ENCODE data around the gene SV2C. TPM values are rescaled to one million over a fixed set of nuclear protein-coding genes. Genes with fewer than 3 reads are reported as not detected.

Gene SV2C
- total RNA-seq, 4 donors from 2014 or later = 0.16 to 2.6 (median 0.30) TPM

DNA sequence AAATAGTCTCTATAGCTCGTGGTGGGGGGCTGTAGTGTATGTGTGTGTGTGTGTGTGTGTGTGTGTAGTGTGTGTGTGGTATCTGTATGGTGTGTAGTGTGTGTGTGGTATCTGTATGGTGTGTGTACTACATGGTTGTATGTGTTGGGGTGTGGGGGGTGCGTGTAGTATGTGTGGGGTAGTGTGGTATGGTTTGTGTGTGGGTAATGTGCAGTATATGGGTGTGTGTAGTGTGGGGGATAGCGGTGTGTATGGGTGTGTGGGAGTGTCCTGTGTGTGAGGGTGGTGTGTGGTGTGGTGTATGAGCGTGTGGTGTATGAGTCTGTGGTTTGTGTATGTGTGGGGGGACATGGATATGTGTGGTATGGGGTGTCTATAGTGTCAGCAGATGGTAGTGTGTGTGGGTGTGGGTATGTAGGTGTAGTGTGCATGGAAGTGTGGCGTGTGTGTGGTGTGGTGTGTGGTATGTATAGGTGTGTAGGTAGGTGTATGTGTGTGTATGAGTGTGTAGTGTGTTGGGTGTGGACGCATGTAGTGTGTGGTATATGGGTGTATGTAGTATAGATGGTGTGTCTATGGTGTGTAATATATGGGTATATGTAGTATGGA lies 174.1 kb downstream of the SV2C start:
- no peak for DNase-seq
- Histone ChIP-seq H3K36me3 (no peaks in the 10 kb centered on the region), H3K27me3 (no peaks in the 10 kb centered on the region), H3K9me3 (no peaks in the 10 kb centered on the region), H3K27ac (no peak overlapping the region), H3K4me1 (peaks cover 0 to 11% (median 2%) of the 10 kb centered on the region in 4 donors), H3K4me3 (no peak overlapping the region)
- 79 to 94% methylated on average over 3 to 6 of the region's 6 CpGs for WGBS, 2 donors (ENCODE audit: low coverage in 1 of 2)
- TF ChIP-seq, protein P1, sequence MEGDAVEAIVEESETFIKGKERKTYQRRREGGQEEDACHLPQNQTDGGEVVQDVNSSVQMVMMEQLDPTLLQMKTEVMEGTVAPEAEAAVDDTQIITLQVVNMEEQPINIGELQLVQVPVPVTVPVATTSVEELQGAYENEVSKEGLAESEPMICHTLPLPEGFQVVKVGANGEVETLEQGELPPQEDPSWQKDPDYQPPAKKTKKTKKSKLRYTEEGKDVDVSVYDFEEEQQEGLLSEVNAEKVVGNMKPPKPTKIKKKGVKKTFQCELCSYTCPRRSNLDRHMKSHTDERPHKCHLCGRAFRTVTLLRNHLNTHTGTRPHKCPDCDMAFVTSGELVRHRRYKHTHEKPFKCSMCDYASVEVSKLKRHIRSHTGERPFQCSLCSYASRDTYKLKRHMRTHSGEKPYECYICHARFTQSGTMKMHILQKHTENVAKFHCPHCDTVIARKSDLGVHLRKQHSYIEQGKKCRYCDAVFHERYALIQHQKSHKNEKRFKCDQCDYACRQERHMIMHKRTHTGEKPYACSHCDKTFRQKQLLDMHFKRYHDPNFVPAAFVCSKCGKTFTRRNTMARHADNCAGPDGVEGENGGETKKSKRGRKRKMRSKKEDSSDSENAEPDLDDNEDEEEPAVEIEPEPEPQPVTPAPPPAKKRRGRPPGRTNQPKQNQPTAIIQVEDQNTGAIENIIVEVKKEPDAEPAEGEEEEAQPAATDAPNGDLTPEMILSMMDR (IDR thresholded peaks at IDR 0.05) = no peak
- TF ChIP-seq EP300 (IDR thresholded peaks at IDR 0.05; ENCODE audit: low read depth) (no peak), POLR2A (IDR thresholded peaks at IDR 0.05) (no peak), POLR2AphosphoS5 (IDR thresholded peaks at IDR 0.05) (no peak)
- intact Hi-C loops (cut with DNase I; ENCODE audit: low total_unique reads) = no loop called here
- in situ Hi-C loops (cut with MboI; ENCODE audit: low pct_ligation_motif_present in 1 of 4, low pct_unique_long_range_greater_than_20kb in 1 of 4, low sequenced_read_pairs in 3 of 4) = loop anchor here in 1 of 4 donors (25.0 kb wide), 1 partner anchor 520 kb away; no protein-coding TSS in a partner anchor

DNA sequence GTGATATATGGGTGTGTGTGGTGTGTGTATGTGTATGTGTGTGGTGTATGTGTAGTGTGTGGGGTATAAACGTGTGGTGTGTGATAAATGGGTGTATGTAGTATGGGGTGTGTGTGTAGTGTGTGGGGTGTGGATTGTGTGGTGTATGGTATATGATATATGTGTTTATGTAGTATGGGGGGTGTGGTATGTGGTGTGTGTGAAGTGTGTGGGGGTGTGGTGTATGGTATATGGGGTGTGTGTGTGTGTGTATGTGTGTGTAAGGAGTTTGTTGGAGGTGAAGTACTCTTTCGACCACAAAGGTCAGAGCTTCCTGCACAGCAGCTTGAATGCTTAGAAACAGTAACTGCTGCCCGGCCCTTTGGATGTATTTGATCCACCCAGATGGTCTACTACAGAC lies 174.7 kb downstream of the SV2C start:
- H3K9me3 ChIP-seq = no peaks in the 10 kb centered on the region
- no peaks in the 10 kb centered on the region for H3K36me3 ChIP-seq
- no peak overlapping the region for H3K4me3 ChIP-seq
- in situ Hi-C loops (cut with MboI; ENCODE audit: low pct_ligation_motif_present in 1 of 4, low pct_unique_long_range_greater_than_20kb in 1 of 4, low sequenced_read_pairs in 3 of 4) = loop anchor here in 1 of 4 donors (25.0 kb wide), 1 partner anchor 521 kb away; no protein-coding TSS in a partner anchor
- DNase-seq = no peak
- WGBS, 2 donors (ENCODE audit: low coverage in 1 of 2) = 75 to 78% methylated on average over 2 to 3 of the region's 3 CpGs
- TF ChIP-seq POLR2A (IDR thresholded peaks at IDR 0.05) (no peak), POLR2AphosphoS5 (IDR thresholded peaks at IDR 0.05) (no peak), EP300 (IDR thresholded peaks at IDR 0.05; ENCODE audit: low read depth) (no peak)
- TF ChIP-seq, protein P1 (IDR thresholded peaks at IDR 0.05) = no peak
- no peaks in the 10 kb centered on the region for H3K27me3 ChIP-seq
- peaks cover 0 to 11% (median 2%) of the 10 kb centered on the region in 4 donors for H3K4me1 ChIP-seq
- H3K27ac ChIP-seq = no peak overlapping the region
- intact Hi-C loops (cut with DNase I; ENCODE audit: low total_unique reads) = no loop called here

DNA sequence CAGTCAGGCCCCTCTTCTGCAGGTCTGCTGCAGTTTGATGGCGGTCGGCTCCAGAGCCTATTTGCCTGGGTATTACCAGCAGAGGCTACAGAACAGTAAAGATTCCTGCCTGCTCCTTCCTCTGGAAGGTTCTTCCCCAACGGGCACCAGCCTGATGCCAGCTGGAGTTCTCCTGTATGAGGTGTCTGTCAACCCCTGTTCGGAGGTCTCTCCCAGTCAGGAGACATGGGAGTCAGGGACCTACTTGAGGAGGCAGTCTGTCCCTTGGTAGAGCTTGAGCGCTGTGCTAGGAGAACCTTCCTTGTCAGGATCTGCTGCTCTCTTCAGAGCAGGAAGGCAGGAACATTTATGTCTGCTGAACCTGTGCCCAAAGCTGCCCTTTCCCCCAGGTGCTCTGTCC lies 181.5 kb downstream of the SV2C start:
- Histone ChIP-seq H3K36me3 (no peaks in the 10 kb centered on the region), H3K27ac (no peak overlapping the region), H3K27me3 (no peaks in the 10 kb centered on the region), H3K4me3 (no peak overlapping the region), H3K9me3 (no peaks in the 10 kb centered on the region), H3K4me1 (no peaks in the 10 kb centered on the region)
- intact Hi-C loops (cut with DNase I; ENCODE audit: low total_unique reads) = no loop called here
- no peak for DNase-seq
- TF ChIP-seq EP300 (IDR thresholded peaks at IDR 0.05; ENCODE audit: low read depth) (no peak), POLR2A (IDR thresholded peaks at IDR 0.05) (no peak), POLR2AphosphoS5 (IDR thresholded peaks at IDR 0.05) (no peak)
- TF ChIP-seq, protein P1 (IDR thresholded peaks at IDR 0.05) = no peak
- 64 to 77% methylated on average over 4 to 5 of the region's 5 CpGs for WGBS, 2 donors (ENCODE audit: low coverage in 1 of 2)
- in situ Hi-C loops (cut with MboI; ENCODE audit: low pct_ligation_motif_present in 1 of 4, low pct_unique_long_range_greater_than_20kb in 1 of 4, low sequenced_read_pairs in 3 of 4) = loop anchor here in 1 of 4 donors (25.0 kb wide), 1 partner anchor 527 kb away; no protein-coding TSS in a partner anchor

DNA sequence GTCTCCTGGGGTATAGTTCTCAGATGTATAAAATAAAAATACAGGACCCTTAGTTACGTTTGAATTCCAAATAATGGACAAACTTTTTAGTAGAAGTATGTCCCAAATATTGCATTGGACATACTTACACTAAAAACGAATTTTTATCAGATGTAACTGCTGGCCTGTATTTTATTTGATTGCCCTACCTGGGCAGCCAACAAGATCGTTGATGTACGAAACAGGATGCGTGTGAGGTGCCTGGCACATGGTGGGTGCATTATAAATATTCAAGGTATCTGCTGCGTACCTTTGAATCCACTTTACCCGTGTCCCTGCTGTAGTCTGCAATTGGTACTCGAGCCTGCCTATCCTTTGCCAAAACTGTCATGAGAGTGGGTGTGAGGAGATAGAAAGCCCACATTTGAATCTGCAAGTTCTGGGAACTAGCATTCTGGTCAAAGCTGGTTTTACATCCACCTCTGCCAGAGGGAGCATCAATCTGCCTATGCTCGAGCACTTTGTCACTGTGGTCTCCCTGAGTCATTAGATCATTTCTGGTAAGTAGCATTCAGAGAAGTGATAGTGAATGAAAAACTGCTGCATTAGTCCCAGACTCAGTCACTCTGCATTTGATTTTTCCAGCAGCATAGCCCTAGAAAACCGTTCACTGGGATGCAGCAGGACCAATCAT lies 186.2 kb downstream of the SV2C start:
- no peaks in the 10 kb centered on the region for H3K36me3 ChIP-seq
- H3K4me3 ChIP-seq = no peak overlapping the region
- no peaks in the 10 kb centered on the region for H3K9me3 ChIP-seq
- intact Hi-C loops (cut with DNase I; ENCODE audit: low total_unique reads) (no loop called here), in situ Hi-C loops (cut with MboI; ENCODE audit: low pct_ligation_motif_present in 1 of 4, low pct_unique_long_range_greater_than_20kb in 1 of 4, low sequenced_read_pairs in 3 of 4) (loop anchor here in 1 of 4 donors (25.0 kb wide), 1 partner anchor 532 kb away; no protein-coding TSS in a partner anchor)
- WGBS, 2 donors (ENCODE audit: low coverage in 1 of 2) = 50 to 78% methylated on average over 1 to 10 of the region's 10 CpGs
- H3K4me1 ChIP-seq = peaks cover 0 to 5% (median 2%) of the 10 kb centered on the region in 4 donors
- H3K27ac ChIP-seq = no peak overlapping the region
- TF ChIP-seq, protein P1 (IDR thresholded peaks at IDR 0.05) = no peak
- TF ChIP-seq POLR2AphosphoS5 (IDR thresholded peaks at IDR 0.05) (no peak), POLR2A (IDR thresholded peaks at IDR 0.05) (no peak), EP300 (IDR thresholded peaks at IDR 0.05; ENCODE audit: low read depth) (no peak)
- no peaks in the 10 kb centered on the region for H3K27me3 ChIP-seq
- no peak for DNase-seq
